GDM1 (cell line): ENCODE measurements around the gene MUC22.
A peak's percentile ranks its signal among the peaks of the same experiment; 100 is the strongest.

Source experiments
- DNase-seq: peaks from one replicate; lab custom pipeline; 2025; lab: John Stamatoyannopoulos, UW

MUC22 gene

DNA sequence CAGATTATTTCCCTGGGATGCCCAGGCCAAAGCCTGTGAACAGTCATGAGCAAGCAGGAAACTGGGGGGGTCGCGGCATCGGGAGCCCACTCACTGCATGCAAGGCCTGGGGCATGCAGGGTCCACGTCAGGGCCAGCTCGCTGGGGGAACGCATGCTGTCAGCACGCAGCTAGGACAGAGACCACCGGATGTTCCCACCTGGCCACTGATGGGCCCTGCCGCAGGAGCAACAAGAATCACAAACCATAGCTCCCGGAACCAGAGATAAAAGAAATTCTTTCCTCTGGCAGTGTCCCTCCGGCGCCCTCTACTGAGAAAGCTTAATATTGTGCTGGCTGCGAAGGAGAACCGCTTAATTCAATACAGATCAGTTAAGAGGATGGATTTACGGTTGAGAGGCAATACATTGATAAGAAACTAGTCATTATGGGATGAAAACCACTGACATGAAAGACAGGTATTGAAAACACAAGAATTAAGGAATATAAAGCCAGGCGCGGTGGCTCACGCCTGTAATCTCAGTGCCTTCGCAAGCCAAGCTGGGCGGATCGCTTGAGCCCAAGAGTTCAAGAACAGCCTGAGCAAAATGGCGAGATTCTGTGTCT is 69.5 kb downstream of the MUC22 start:
- peak; percentile 35 for DNase-seq

DNA sequence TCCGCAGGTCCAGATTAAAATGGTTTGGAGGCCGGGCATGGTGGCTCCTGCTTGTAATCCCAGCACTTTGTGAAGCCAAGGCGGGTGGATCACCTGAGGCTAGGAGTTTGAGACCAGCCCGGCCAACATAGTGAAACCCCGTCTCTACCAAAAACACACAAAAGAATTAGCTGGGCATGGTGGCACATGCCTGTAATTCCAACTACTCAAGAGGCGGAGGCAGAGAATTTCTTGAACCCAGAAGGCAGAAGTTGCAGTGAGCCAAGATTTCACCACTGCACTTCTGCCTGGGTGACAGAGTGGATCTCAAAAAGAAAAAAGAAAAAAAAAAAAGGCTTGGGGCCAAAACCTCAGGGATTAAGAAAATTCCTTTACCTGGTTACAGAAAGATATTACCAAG is 71.6 kb downstream of the MUC22 start:
- no peak for DNase-seq

DNA sequence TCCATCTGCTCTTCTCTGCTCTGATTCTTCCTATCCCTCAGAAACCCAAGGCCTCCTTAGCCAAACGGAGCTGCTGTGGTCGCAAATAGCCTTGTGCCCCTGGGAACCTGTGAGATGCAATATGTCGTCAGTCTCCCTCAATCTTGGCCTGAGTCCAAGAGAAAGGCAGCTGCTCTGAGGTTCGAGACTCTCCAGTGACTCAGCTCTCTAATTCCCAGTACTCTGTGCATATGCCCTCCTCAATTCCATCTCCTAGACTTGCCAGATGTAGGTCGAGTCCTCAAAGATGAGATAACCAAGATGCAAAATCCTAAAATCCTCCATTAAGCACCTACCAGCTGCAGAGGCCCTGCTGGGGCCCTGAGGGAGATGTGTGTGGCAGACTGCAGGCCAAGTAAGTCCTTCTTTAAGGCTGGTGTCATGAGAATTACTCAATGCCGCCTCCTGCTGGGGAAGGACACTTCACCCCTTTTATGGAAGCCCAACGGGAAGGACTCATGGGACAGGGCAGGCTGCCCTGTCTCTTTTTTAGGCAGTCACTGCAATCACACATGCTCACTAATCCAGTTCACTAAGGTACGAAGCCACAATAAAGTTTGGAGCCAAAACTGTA is 73.6 kb downstream of the MUC22 start:
- peak; percentile 27 for DNase-seq
